CD4-positive, alpha-beta T cell treated with Interleukin-15 for 4 hours (primary cell): ENCODE measurements around the gene CBLC.
A peak's percentile ranks its signal among the peaks of the same experiment; 100 is the strongest.

ENCODE experiments used
- DNase-seq: peaks from one replicate; pipeline ENCODE4 v3.0.0-alpha.2; 2020; ENCODE audit warnings: low spot score

Gene CBLC

DNA sequence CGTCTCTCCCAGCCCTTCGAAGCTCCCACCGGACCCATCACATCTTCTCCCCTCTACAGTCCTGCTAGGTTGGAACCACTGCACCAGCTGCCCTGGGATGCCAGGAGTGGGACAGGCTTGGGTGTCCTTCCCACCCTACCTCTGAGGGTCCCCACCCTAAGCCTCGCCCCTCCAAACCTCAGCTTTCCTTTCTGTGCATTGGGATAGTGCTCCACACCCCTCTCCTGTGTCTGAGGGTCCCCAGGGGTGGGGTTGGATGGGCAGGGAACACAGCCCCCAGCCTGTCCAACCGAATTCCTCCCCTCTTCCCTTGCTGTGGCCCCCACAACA is 31.1 kb upstream of the CBLC start:
- no peak for DNase-seq

DNA sequence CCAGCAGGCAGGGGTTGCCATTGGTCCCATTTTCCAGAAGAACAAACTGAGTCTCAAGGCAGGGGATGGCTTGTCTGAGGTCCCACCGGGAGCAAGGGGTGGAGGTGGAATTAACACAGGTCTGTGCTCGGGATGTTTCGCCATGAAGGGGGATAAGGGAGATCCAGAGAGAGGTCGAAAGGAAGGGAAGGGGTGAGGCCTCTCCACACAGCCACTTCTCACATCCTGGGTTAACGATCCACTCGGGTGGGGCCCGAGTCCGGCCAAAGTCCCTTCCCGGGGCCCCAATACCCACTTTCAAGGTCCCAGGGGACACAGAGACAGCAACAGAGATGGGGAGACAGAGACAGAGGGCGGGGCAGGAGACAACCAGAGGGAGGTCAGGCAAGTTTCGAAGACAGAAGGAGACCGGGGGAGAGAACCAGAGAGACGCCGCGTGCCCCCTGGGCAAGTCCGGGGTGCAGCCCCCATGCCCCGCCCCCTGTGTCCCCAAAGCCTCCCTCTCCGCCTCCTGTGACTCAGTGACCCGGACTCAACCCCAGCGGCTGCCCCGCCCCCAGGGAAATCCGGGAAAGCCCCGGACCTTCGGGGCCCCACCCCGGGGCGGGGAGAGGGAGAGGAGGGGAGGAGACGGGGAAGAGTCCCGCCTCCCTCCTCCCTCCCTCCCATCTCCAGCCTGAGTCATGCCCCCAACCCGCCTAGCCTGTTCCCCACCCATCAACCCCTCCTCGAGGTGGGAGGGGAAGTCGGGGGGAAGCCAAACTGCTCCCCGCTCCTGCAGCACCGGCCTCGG is 30.5 kb upstream of the CBLC start:
- DNase-seq = peak; percentile 96

DNA sequence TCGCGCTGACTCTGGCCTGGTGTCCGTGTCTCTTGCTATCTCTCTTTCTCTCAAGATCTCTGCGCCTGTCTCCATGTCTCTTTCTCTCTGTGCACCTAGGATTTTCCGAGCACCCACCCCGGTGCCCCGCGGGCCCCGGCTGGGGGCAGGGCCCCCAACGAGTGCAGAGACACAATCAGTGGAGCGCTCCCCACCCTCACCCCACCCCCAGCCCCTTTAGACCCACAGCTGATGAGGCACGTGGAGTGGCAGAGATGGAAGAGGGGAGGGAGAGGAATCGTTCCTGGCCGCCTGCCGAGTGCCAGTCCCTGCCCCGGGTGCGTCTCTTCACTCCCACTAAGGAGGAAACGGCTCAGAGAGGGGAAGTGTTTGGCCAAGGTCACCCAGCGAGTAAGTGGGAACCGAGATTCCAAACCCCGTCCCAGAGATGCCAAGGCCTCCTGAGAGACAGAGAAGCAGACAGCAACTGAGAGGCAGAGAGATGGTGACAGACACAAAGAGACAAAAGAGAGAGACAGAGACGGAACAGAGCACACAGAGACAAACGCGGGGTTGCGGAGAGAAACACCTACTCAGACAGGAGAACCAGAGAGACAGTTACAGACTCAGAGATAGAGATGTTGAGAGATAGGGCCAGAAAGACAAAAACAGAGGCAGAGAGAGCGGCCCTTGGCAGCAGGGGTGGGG is 29.8 kb upstream of the CBLC start:
- peak; percentile 30 for DNase-seq

DNA sequence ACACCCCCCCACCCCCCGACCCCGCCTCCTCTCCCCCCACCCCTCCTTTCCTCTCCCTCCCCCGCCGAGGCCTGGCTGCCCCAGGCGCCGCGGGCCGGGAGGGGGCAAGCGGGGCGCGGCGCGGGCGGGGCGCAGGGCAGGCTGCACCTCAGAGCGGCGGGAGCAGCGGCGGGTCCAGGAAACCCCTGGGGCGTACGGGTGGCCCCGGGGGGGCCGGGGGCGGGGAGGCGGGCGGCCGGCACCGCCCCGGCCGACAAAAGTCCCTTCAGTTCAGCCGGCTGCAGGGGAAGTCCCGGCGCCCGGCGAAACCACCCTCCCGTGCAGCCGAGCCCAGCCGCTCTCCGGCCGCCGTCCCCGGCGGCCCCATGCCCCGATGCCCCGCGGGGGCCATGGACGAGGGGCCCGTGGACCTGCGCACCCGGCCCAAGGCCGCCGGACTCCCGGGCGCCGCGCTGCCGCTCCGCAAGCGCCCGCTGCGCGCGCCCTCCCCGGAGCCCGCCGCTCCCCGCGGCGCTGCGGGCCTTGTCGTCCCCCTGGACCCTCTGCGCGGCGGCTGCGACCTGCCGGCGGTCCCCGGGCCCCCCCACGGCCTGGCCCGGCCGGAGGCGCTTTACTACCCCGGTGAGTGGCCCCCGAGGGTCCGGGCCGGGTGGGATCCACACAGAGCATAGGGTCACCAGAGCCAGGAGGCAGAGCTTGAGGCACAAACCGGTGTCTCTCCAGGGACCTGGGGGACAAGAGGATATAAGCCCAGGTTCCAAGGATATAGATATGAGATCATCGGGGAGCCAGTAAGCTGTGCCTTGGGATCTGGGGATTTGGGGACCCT is 29.1 kb upstream of the CBLC start, which contains the start of gene BCL3:
Gene BCL3, plus strand, starts transcription at position 283 of the 829 bp plus-strand sequence. Its CDS starts 83 bp downstream, at position 366.
- peak; percentile 86 for DNase-seq

DNA sequence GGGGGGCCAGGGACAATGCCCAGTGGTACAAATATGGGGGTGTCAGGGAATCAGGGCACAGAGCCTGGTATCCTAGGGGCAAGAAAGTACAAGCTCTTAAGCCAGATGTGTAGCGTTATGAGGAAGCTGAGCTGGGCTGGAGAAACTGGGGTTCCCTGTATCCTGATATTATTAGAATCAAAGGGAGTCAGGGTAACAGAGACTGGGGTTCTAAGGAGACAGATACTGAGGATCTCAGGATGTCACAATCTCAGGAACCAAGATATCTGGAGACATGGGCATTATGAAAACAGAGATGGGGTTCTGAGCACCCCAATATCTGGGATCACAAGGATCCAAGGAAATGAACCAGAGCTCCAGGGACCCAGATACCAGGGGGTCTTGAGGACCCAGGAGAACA is 28.4 kb upstream of the CBLC start:
- DNase-seq = no peak

DNA sequence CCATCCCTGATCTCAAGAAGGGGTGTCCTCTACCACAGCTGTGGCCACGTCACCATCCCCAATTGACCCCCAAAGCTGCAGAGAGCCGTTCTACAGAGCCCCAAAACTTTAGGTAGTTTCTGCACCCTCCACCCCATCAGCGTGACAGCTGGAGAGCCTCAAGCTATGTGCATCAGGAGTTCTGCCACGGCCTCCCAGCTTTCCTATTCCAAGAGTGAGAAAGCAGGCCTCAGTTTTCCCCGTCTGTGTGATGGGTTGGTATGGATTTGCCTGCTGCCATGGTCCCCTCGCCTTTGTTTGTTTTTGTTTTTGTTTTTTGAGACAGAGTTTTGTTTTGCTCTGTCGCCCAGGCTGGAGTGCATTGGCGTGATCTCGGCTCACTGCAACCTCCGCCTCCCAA is 27.7 kb upstream of the CBLC start:
- DNase-seq = no peak

DNA sequence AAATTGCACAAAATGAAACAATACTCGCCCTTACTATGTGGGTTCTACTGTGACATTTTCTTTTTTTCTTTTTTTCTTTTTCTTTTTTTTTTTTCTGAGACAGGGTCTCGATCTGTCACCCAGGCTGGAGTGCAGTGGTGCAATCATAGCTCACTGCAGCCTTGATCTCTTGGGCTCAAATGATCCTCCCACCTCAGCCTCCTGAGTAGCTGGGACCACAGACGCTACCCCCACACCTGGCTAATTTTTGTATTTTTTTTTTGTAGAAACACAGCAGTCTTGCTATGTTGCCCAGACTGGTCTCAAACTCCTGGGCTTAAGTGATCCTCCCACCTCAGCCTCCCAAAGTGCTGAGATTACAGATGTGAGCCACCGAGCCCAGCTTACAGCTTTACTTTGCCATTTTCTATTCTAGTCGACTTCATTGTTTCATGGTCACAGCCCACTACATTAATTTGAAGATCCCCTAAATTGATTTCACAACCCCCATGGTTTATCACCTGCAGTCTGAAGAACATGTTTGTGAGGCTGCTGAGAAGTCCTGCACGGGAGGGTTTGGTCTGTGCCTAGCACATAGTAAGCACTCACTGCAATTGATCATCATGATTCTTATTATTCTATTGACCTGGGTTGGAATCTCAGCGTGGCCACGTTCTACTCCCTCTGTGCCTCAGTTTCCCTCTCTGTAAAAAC is 25.4 kb upstream of the CBLC start:
- DNase-seq = no peak

DNA sequence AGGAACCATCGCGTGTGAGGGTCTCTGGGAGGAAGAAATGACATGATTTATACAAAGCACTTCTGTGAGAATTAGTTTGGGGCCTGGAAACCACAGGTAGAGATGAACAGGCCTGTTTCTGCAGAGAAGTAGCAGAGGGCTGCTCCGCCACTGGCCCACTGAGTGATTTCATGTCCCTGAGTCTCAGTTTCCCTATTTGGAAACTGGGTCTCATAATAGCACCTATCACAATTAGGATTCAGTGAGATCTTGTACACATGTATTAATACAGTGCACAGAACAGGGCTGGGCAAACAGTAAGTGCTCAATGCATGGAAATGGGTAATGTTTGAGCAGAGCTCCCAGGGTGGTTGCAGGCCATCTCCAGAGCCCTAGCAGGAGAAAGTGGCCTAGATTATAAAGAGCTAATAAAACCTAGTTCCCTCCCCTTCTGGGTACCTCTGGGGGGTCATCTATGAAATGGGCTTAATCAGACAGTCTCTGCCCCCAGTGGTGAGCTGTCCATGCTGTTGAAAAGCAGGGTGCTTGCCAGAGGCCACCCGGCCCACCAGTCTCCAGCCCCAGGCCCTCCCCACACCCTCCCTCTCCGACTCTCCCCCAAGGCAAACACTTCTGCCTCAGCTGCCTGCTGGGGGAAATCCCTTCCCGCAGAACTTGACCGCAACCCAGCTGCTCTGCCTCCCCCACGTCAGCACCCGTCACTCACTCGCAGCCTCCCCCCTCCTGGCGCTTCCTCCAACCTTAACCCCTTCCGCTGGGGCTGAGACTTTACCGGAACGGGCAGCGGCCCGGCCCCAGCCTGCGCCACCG is 24.7 kb upstream of the CBLC start:
- DNase-seq = peak; percentile 92

DNA sequence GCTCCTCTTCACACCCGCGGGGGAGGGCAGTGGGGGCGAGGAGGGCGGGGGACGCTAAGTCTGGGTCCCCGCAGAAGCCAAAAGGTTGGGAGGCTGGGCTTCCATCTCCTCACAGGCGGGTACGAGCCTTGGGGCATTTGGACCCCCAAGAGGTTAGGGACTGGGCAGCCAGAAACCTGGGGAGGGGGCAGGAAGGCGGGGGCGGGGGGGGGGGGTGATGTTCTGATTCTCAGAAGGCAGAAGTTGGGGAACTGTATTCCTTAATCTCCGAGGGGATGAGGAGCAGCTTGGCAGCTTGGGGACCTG is 24.1 kb upstream of the CBLC start:
- DNase-seq = no peak

DNA sequence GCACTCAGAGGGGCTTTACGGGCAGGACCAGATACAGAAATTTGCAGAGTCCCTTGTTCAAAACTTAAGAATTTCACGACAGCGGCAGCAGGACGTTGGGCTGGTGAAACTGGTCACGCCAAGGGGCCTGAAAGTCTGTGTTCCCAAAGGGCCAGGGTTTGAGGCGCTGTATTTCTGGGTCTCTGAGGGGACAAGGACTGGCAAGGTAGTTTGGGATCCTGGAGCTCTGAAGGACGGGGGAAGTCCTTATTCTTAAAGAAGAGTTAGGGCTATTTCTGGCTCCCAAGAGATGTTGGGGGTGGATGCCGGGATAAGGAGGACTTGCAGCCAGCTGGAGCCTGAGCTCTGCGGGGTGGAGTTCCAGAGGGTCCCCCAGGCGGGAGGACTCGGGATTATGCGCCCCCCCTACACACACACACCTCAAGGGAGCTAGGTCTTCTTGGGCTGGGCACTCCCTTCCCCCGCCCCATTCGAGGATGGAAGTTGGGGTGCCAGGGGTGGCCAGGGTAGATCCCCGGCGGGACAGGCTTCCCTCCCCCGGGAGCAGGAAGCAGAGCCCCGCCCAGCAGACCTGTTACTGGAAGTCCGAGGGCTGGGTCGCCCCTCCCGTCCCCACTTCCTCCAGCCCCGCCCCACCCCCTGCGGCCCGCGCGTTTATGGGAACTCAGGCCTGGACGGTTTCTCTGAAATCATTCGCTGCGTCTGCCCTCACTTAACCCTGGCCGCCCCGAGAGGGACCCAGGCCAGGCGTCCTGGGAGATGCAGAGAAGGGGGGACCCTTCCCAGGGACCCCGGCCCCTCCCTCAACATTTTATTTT is 23.5 kb upstream of the CBLC start:
- peak; percentile 71 for DNase-seq

DNA sequence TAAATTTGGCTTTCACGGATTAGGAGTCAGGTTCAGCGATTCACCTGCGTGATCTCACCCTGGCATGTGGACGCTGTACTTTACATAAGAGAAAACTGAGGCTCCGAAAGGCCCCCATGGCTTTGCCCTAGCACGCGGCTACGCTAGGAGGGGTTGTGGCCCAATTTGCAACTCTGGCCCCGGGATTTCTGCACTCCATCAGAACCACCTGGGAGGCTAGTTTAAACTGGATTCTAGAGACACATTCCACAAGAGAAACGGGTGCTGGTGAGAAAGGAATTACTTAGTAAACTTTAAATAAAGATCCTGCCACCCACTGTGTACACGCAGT is 23.0 kb upstream of the CBLC start:
- DNase-seq = no peak

DNA sequence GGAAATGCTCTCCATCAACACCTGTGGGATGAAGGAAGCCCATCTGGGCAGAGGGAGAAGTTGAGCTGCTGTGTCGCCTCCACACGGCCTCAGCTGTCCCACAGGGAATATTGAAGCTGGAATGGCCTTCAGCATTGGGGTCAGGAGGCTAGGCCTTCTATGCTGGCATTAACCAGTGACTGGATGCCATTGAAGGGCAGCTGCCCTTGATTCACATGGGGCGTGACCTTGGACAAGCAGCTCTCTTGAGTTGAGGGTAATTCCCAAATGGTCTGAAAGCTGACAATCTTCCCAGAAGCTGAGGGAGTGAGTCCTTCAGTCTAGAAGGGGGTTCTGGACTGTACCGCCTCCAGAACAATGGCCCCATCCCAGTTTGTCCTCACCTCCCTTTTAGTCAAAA is 22.5 kb upstream of the CBLC start:
- no peak for DNase-seq

DNA sequence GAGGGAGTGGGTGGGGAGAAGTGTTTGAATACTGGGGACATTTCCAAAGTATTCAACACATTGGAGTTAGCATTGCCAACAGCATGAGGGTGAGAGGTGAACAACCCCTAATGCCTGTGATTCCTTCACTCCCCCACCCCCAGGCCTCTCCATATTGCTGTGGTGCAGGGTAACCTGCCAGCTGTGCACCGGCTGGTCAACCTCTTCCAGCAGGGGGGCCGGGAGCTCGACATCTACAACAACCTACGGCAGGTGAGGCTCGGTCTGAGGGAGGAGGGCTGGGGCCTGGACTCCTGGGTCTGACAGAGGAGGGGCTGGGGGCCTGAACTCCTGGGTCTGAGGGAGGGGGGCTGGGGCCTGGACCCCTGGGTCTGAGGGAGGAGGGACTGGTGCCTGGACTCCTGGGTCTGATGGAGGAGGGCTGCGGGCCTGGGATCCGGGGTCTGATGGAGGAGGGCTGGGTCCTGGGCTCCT is 21.6 kb upstream of the CBLC start:
- no peak for DNase-seq

DNA sequence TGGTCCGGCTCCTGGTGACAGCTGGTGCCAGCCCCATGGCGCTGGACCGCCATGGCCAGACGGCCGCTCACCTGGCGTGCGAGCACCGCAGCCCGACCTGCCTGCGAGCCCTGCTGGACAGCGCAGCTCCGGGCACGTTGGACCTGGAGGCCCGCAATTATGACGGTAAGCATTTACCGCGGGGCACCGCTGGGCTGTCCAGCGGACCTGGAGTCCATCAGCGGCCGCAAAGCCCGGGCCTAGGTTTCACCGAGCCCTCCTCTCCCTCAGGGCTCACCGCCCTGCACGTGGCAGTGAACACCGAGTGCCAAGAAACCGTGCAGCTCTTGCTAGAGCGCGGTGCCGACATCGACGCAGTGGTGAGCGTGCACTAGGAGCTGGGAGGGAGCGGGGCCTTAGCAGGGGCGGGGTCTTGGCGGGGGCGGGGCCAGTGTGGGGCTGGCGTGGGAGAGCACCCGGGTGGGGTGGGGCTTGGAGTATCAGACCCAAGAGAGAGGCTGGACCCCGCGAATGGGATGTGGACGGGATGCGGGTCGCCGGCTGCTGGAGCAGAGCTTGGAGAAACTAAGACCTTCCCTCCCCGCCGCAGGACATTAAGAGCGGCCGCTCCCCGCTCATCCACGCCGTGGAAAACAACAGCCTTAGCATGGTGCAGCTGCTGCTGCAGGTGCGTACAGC is 20.5 kb upstream of the CBLC start:
- no peak for DNase-seq

DNA sequence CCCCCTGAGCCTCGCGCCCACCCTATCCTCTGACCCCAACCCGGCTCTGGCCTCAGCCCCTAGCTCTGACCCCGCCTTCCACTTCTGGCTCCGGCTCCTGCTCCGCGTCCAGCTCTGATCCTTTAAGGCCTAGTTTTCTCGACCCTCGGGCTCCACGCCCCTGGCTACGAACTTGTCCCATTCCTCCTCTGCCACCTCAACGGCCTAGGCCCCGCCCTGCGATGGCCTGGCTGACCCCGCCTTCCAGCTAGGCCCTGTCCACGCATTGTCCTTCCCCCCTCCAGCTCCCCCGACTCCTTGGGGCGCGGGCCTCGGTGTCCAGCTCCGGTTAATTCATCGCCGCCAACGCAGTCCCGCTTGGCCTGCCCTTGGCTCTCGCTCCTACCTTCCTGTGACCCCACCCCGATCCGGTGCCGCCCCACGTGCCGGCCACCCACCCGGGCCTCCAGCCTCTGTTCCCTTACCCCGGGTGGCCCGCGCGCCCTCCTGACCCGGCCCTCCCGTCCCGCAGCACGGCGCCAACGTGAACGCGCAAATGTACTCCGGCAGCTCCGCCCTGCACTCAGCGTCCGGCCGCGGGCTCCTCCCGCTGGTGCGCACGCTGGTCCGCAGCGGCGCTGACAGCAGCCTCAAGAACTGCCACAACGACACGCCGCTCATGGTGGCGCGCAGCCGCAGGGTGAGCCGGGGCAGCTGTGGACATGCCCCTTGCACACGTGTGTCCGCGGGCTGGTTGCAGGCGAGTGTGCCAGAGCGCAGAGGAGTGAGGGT is 19.8 kb upstream of the CBLC start:
- DNase-seq = no peak

DNA sequence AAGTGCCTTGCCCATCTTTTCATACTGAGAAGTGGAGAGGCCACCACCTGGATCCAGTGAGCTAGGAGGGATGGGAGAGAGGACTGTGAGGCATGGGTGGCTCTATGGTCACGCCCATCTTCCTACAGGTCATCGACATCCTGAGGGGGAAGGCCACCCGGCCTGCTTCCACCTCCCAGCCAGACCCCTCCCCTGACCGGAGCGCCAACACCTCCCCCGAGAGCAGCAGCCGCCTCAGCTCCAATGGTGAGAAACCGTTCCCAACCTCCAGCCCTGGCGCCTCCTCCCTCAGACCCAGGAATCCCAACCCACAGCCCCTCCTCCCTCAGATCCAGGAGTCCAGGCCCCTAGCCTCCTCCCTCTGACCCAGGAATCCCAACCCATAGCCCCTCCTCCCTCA is 19.1 kb upstream of the CBLC start:
- DNase-seq = no peak

DNA sequence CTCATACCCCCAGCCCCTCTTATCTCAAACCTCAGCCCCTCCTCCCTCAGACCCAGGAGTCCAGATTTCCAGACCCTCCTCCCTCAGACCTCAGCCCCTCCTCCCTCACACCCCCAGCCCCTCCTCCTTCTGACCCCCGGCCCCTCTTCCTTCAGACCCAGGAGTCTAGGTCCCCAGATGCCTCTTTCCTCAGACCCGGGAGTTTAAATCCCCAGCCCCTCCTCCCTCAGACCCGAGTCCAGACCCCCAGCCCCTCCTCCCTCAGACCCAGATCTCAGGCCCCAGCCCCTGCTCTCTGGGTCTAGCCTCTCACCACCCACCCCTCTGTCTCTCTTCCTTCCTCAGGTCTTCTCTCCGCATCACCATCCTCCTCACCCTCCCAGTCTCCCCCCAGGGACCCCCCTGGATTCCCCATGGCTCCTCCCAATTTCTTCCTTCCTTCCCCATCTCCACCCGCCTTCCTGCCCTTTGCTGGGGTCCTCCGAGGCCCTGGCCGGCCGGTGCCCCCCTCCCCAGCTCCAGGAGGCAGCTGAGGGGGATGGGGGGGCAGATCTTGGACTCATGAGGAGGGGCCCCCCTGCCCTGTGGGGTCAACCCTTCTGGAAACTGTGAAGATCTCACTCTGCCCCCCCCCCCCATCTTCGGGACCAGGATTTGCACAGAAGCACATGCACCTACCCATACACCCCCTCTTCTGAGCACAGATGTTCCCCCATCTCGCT is 18.4 kb upstream of the CBLC start:
- no peak for DNase-seq

DNA sequence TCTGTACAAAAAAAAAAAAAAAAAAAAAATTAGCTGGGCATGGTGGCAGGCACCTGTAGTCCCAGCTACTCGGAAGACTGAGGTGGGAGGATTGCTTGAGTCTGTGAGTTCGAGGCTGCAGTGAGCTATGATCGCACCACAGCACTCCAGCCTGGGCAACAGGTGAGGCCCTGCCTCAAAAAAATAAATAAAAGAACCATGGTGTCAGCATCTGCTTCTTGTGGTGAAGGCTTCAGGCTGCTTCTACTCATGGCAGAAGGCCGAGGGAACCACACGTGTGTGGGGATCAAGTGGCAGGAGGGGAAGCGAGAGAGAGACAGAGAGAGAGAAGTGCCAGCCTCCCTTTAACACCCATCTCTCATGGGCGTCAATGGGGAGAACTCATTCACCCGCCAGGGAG is 15.7 kb upstream of the CBLC start:
- no peak for DNase-seq
